HG03139 (cell line): ENCODE results near the gene SKI.

ENCODE experiments used
- ATAC-seq: cut with Tn5 transposase; IDR thresholded peaks from one replicate; pipeline ENCODE4 v1.9.1; 2021; ENCODE audit not compliant: unreplicated experiment

Gene SKI

GRCh38 chr1:2229911-2230731 is 2.0 kb downstream of the SKI start:
- ATAC-seq = no peak

- no peak for ATAC-seq
Measured at GRCh38 chr1:2230781-2231531, 2.8 kb downstream of the SKI start.

GRCh38 chr1:2231532-2232254 is 3.6 kb downstream of the SKI start:
- no peak for ATAC-seq

- no peak for ATAC-seq
Measured at GRCh38 chr1:2232255-2232915, 4.3 kb downstream of the SKI start.

- no peak for ATAC-seq
Measured at GRCh38 chr1:2232916-2233438, 4.9 kb downstream of the SKI start.

GRCh38 chr1:2233468-2233867 is 5.3 kb downstream of the SKI start:
- no peak for ATAC-seq

- ATAC-seq = no peak
Measured at GRCh38 chr1:2233997-2234761, 6.1 kb downstream of the SKI start.

GRCh38 chr1:2234762-2235113 is 6.6 kb downstream of the SKI start:
- no peak for ATAC-seq

- no peak for ATAC-seq
Measured at GRCh38 chr1:2235300-2235998, 7.3 kb downstream of the SKI start.

- no peak for ATAC-seq
Measured at GRCh38 chr1:2236695-2237677, 8.9 kb downstream of the SKI start.

GRCh38 chr1:2237773-2238172 is 9.7 kb downstream of the SKI start:
- no peak for ATAC-seq

- ATAC-seq = no peak
Measured at GRCh38 chr1:2238361-2239012, 10.4 kb downstream of the SKI start.

- ATAC-seq = no peak
Measured at GRCh38 chr1:2239013-2239370, 10.9 kb downstream of the SKI start.

- ATAC-seq = no peak
Measured at GRCh38 chr1:2239384-2239985, 11.4 kb downstream of the SKI start.

GRCh38 chr1:2240270-2241156 is 12.4 kb downstream of the SKI start:
- no peak for ATAC-seq

GRCh38 chr1:2241820-2242219 is 13.7 kb downstream of the SKI start:
- no peak for ATAC-seq
